H7 (cell line): Measurements from ENCODE around the gene MEI1. TPM values are rescaled to one million over a fixed set of nuclear protein-coding genes. Genes with fewer than 3 reads are reported as not detected.
"Not testable (repeated sequence)": the region's sequence is repeated elsewhere in the genome, so short reads cannot be mapped to it uniquely, and the experiment has no call there.

Experiments used
- DNase-seq: peaks from one replicate; pipeline ENCODE4 v3.0.0; 2012
- H3K27me3 ChIP-seq: 2 replicates; pipeline ENCODE4 v1.6.0; 2011; ENCODE audit warnings: mild to moderate bottlenecking, low read length; ENCODE audit not compliant: control insufficient read depth, insufficient read depth
- H3K36me3 ChIP-seq: replicated peaks from 2 replicates; pipeline ENCODE4 v1.5.1; 2011; ENCODE audit warnings: low read length; ENCODE audit not compliant: control insufficient read depth, insufficient read depth
- H3K4me3 ChIP-seq: 2 replicates; pipeline ENCODE4 v1.5.1; 2011; ENCODE audit warnings: low read depth, mild to moderate bottlenecking, control low read depth, low read length, moderate library complexity; ENCODE audit not compliant: insufficient read depth
- total RNA-seq: library from RNA; depleted of rRNA; stranded (reverse); fragments of >200 nt; shearing (Covaris generic); gene quantifications from 2 replicates; pipeline ENCODE4 v1.2.3, GENCODE V29; 2014; rRNA removed

Gene MEI1, protein sequence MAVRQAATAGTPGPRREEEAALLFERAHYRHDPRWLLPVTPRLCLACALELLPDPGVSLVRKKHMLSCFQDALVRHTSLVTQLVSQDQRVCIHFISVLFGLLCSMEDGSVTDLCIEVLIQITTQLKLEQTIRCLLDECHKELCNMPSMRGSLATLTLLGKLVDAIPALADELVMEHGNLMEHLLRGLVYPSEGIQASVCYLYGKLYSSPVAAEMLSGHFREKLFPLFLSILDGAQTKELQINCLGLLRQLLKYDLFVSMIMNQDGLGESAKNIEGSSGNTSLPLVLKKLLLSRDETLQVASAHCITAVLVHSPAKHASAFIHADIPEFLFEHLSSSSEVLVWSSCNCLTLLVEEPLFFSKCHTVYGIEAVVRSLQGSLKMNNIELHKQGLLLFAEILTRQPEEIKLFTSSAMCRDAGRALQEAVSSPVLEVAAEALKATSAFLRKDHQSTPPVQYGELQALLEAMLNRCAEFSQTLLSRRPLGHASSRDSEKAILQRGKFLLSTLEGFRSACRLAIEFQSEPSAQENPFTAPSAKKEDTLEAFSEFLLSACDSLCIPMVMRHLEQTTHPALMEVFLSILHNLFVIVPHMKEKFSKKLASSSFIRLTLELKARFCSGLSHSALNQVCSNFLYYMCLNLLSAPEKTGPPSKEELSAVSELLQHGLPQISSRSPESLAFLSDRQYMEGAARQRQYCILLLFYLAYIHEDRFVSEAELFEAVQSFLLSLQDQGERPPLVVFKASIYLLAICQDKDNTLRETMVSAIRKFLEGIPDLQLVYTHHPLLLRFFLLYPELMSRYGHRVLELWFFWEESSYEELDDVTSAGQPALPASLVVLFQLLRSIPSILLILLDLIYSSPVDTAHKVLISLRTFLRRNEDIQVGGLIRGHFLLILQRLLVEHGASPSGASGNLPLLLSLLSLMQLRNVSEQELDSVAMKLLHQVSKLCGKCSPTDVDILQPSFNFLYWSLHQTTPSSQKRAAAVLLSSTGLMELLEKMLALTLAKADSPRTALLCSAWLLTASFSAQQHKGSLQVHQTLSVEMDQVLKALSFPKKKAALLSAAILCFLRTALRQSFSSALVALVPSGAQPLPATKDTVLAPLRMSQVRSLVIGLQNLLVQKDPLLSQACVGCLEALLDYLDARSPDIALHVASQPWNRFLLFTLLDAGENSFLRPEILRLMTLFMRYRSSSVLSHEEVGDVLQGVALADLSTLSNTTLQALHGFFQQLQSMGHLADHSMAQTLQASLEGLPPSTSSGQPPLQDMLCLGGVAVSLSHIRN
- not detected in 2 replicates for total RNA-seq

- peak; percentile 57 for DNase-seq
- no peaks in the 10 kb centered on the region for H3K36me3 ChIP-seq
- H3K27me3 ChIP-seq: no peaks in the 10 kb centered on the region
- no peak within 1 kb of the TSS for H3K4me3 ChIP-seq
Measured at GRCh38 chr22:41699264-41700107, at the start of gene MEI1. MEI1 (plus strand) TSS chr22:41699503; CDS start chr22:41699539, 36 bp downstream.

GRCh38 chr22:41650229-41650628 lies 49.1 kb upstream of the MEI1 start:
- Histone ChIP-seq H3K36me3 (peaks cover 56% of the 10 kb centered on the region), H3K4me3 (no peak overlapping the region), H3K27me3 (no peaks in the 10 kb centered on the region)
- DNase-seq: no peak

GRCh38 chr22:41650821-41651220 lies 48.5 kb upstream of the MEI1 start:
- peaks cover 56% of the 10 kb centered on the region for H3K36me3 ChIP-seq
- no peak for DNase-seq
- H3K4me3 ChIP-seq: no peak overlapping the region
- H3K27me3 ChIP-seq: no peaks in the 10 kb centered on the region

- Histone ChIP-seq H3K4me3 (no peak overlapping the region), H3K36me3 (peaks cover 60% of the 10 kb centered on the region), H3K27me3 (no peaks in the 10 kb centered on the region)
- DNase-seq: no peak
Measured at GRCh38 chr22:41654322-41654721, 45.0 kb upstream of the MEI1 start.

GRCh38 chr22:41656556-41656955 lies 42.7 kb upstream of the MEI1 start:
- Histone ChIP-seq H3K4me3 (no peak overlapping the region), H3K27me3 (no peaks in the 10 kb centered on the region), H3K36me3 (peaks cover 61% of the 10 kb centered on the region)
- DNase-seq: no peak

- no peak for DNase-seq
Measured at GRCh38 chr22:41657709-41658108, 41.6 kb upstream of the MEI1 start.

DNA sequence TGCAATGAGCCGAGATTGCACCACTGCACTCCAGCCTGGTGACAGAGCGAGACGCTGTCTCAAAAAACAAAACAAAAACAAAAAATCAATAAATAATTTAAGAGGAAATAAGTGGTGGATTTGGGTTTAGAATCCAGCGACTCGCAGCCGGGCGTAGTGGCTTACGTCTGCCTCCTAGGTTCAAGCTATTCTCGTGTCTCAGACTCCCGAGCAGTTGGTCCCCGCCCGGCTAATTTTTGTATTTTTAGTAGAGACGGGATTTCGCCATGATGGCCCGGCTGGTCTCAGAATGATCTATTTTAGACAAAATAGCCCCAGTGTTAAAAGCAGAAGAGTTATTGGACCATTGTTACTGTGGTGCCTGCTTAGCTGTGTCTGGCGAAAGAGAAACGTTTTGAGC lies 40.4 kb upstream of the MEI1 start:
- Histone ChIP-seq H3K4me3 (no peak overlapping the region), H3K36me3 (peaks cover 56% of the 10 kb centered on the region), H3K27me3 (no peaks in the 10 kb centered on the region)
- DNase-seq: no peak

More at GRCh38 chr22:41657709-41658108, 41.6 kb upstream of the MEI1 start:
- Histone ChIP-seq H3K4me3 (no peak overlapping the region), H3K36me3 (peaks cover 61% of the 10 kb centered on the region), H3K27me3 (no peaks in the 10 kb centered on the region)

- H3K36me3 ChIP-seq: peaks cover 48% of the 10 kb centered on the region
Measured at GRCh38 chr22:41659941-41660340, 39.4 kb upstream of the MEI1 start.

GRCh38 chr22:41660416-41660815 lies 38.9 kb upstream of the MEI1 start:
- Histone ChIP-seq H3K27me3 (no peaks in the 10 kb centered on the region), H3K4me3 (no peak overlapping the region), H3K36me3 (peaks cover 48% of the 10 kb centered on the region)
- no peak for DNase-seq

More at GRCh38 chr22:41659941-41660340, 39.4 kb upstream of the MEI1 start:
- Histone ChIP-seq H3K27me3 (no peaks in the 10 kb centered on the region), H3K4me3 (no peak overlapping the region)
- DNase-seq: no peak

GRCh38 chr22:41661088-41661487 lies 38.2 kb upstream of the MEI1 start:
- peaks cover 42% of the 10 kb centered on the region for H3K36me3 ChIP-seq

GRCh38 chr22:41661713-41662112 lies 37.6 kb upstream of the MEI1 start:
- H3K36me3 ChIP-seq: peaks cover 41% of the 10 kb centered on the region
- DNase-seq: no peak
- H3K4me3 ChIP-seq: no peak overlapping the region
- no peaks in the 10 kb centered on the region for H3K27me3 ChIP-seq

More at GRCh38 chr22:41661088-41661487, 38.2 kb upstream of the MEI1 start:
- DNase-seq: no peak
- H3K27me3 ChIP-seq: no peaks in the 10 kb centered on the region
- H3K4me3 ChIP-seq: no peak overlapping the region

DNA sequence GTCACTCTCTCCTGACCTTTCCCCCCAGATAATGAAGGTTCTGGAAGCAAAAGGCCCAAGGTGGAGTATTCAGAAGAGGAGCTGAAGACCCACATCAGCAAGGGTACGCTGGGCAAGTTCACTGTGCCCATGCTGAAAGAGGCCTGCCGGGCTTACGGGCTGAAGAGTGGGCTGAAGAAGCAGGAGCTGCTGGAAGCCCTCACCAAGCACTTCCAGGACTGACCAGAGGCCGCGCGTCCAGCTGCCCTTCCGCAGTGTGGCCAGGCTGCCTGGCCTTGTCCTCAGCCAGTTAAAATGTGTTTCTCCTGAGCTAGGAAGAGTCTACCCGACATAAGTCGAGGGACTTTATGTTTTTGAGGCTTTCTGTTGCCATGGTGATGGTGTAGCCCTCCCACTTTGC lies 35.7 kb upstream of the MEI1 start:
- not testable (repeated sequence) for H3K27me3 ChIP-seq, DNase-seq, H3K4me3 ChIP-seq
- H3K36me3 ChIP-seq: peaks cover 29% of the 10 kb centered on the region

GRCh38 chr22:41664490-41664889 lies 34.8 kb upstream of the MEI1 start:
- DNase-seq: no peak
- Histone ChIP-seq H3K27me3 (no peaks in the 10 kb centered on the region), H3K4me3 (no peak overlapping the region), H3K36me3 (peaks cover 24% of the 10 kb centered on the region)
